Gastroesophageal sphincter (tissue), 3 donors: ENCODE results near the gene LIAS.

ENCODE experiments used
- POLR2A ChIP-seq, 2 donors: fragments of 450-650 bp; IDR thresholded peaks; one replicate each; pipeline ENCODE4 v1.6.1; 2017; ENCODE audit warnings: antibody characterized with exemption in 2 of 2, mild to moderate bottlenecking in 2 of 2, moderate library complexity in 1 of 2
- TF ChIP-seq, protein P1 (sequence below), 4 experiments: fragments of 200-600 bp in 2 of 4; fragments of 450-650 bp in 2 of 4; sonication (generic) in 1 of 4; IDR thresholded peaks; one replicate each; pipeline ENCODE4 v1.5.1; 2017 to 2019; ENCODE audit warnings: antibody characterized with exemption in 4 of 4, mild to moderate bottlenecking in 2 of 4, moderate library complexity in 2 of 4

DNA sequence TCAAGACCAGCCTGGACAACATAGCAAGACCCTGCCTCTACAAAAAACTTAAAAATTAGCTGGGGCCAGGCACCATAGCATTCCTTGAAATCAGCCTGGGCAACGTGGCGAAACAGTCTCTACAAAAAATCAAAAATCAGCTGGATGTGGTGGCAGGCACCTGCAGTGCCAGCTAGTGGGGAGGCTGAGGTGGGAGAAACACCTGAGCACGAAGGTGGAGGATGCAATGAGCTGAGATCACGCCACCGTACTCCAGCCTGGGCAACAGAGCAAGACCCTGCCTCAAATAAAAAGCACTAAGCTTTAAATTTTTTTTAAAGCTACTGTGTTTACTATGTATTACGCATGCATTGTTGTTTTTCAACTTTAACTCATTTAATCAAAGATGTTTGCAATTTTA is 3.4 kb upstream of the LIAS start:
- TF ChIP-seq POLR2A (IDR thresholded peaks at IDR 0.05) = no peak
- TF ChIP-seq, protein P1, sequence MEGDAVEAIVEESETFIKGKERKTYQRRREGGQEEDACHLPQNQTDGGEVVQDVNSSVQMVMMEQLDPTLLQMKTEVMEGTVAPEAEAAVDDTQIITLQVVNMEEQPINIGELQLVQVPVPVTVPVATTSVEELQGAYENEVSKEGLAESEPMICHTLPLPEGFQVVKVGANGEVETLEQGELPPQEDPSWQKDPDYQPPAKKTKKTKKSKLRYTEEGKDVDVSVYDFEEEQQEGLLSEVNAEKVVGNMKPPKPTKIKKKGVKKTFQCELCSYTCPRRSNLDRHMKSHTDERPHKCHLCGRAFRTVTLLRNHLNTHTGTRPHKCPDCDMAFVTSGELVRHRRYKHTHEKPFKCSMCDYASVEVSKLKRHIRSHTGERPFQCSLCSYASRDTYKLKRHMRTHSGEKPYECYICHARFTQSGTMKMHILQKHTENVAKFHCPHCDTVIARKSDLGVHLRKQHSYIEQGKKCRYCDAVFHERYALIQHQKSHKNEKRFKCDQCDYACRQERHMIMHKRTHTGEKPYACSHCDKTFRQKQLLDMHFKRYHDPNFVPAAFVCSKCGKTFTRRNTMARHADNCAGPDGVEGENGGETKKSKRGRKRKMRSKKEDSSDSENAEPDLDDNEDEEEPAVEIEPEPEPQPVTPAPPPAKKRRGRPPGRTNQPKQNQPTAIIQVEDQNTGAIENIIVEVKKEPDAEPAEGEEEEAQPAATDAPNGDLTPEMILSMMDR (IDR thresholded peaks at IDR 0.05) = no peak
